HG02970 (cell line): ENCODE data around the gene ZCCHC8.
"Not testable (repeated sequence)": the region's sequence is repeated elsewhere in the genome, so short reads cannot be mapped to it uniquely, and the experiment has no call there.

ENCODE experiments used
- ATAC-seq: cut with Tn5 transposase; IDR thresholded peaks from one replicate; pipeline ENCODE4 v1.9.1; 2021; ENCODE audit warnings: mild to moderate bottlenecking, moderate library complexity, moderate number of reproducible peaks; ENCODE audit not compliant: unreplicated experiment, low FRiP score

Gene ZCCHC8

DNA sequence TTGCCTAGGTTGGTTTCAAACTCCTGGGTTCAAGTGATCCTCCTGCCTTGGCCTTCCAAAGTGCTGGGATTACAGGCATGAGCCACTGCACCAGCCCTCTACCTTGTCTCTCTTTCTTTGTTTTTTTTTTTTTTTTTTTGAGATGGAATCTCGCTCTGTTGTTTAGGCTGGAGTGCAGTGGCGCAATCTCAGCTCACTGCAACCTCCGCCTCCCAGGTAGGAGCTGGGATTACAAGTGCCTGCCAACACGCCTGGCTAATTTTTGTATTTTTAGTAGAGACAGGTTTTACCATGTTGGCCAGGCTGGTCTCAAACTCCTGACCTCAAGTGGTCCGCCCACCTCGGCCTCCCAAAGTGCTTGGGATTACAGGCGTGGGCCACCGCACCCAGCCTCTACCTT, 61.9 kb downstream of the ZCCHC8 start:
- not testable (repeated sequence) for ATAC-seq

DNA sequence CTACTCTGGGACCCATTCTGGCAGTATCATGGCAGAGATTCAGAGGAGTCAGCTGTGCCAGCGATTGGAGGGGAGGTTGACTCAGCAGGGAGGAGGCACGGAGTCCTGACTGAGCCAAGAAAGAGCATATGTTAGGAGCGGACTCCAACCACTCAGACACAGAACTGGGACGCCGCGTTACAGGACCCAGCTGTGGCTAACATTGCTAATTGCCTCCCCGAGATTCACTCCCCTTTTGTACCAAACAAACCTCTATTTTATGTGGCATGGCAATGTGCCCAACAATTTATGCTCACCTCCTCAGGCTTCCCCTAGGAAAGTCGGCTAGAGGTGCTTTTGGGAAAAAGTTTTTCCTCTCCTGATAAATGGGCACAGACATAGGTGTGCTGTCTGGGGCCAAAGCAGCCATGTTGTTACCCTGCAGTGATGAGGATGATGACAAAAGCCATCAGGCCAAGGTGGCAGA, 63.0 kb downstream of the ZCCHC8 start:
- ATAC-seq, result no peak

DNA sequence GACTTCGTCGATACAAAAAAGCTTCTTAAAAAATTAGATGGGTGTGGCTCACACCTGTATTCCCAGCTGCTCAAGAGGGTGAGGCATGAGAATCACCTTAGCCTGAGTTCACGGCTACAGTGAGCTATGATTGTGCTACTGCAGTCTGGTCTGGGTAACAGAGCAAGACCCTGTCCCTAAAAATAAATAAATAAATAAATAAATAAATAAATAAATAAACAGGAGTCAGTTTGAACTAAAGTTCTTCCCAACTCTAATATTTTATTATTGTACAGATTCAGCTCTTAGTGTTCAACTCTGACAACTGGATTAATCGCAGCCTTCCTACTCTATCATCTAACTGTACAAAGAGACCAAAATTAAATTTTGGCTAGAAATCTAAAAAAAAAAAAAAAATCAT, 65.5 kb downstream of the ZCCHC8 start:
- no peak for ATAC-seq

DNA sequence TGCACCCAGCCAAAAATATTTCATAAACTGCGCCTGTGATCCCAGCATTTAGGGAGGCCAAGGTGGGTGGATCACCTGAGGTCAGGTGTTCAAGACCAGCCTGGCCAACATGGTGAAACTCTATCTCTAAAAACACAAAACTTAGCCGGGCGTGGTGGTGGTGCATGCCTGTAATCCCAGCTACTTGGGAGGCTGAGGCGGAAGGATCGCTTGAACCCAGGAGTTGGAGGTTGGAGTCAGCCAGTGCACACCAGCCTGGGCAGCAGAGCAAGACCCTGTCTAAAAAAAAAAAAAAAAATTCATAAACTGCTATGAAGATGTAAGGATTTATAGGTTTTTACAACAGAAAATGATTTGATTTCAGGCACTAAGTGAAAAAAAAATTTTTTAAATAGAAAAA, 71.7 kb downstream of the ZCCHC8 start:
- ATAC-seq, result not testable (repeated sequence)

DNA sequence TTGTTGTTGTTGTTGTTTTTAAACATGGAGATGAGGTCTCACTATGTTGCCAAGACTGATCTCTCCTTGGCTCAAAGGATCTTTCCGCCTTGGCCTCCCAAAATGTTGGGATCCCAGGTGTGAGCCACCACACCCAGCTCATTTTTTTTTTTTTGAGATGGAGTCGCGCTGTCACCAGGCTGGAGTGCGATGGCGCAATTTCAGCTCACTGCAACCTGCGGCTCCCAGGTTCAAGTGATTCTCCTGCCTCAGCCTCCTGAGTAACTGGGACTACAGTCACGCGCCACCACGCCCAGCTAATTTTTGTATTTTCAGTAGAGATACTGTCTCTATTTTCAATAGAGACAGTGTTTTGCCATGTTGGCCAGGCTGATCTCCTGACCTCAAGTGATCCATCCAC, 73.3 kb downstream of the ZCCHC8 start:
- ATAC-seq, result no peak

DNA sequence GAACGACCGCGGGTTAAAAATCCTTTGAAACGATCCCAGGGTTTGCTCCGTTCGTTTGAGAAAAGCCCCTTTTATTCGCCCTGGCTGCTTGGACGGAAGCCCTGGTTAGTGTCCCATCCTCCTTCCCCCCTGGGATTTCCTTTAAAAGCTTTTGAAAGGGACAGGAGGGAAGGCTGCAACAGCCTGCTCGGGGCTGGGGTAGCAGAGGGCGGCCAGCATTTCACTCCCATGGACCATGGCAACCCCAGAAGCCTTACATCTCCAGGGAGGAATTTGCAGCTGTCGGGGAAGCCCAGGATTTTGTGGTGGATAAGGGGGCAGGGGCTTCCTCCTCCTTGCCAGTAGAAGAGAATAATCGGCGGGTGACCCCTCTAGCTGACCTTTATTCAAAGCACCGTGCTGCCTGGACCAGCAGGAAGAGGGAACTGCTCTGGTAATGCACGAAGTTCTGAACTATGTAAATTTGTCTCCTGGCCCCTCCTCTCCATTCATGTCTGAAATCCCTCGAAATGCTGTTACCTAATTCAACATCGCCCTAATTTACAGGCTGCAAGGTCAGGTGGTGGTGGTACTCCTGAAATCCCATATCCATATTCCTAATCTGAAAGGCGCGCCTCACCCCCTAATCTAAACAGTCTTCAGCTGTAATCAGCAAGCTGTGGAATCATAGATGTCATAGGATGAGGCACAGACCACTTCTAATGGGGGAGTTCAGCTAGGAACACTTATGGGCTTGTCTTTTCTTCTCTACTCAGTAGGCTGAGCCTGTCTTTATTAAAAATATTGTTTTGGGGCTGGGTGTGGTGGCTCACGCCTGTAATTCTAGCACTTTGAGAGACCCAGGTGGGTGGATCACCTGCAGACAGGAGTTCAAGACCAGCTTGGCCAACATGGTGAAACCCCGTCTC, 77.2 kb downstream of the ZCCHC8 start:
- ATAC-seq, result no peak

DNA sequence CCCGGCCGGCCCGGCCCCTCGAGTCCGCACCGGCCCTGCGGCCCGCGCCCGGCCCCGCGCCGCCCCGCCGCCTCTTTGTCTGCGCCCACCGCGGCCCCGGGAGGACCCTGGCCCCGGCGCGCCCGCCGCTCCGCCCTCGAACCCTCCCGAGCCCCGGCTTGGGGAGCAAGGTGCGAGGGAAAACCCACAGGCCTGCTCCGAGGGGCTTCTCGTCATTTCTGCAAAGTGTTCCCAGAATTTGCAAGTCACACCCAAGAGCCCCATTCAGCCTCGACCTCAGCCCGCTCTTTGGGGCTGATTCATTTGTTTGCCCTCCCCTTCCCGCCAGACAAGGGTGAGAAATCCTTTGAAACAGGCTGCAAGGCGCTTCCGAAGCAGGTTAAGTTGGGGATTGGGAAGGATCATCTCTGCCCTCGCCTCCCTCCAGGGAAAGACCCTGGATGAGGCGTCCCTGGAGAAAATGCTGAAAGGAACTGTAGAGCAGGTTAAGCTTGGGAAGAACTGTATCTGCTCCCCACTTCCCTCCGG, 77.9 kb downstream of the ZCCHC8 start:
- no peak for ATAC-seq

DNA sequence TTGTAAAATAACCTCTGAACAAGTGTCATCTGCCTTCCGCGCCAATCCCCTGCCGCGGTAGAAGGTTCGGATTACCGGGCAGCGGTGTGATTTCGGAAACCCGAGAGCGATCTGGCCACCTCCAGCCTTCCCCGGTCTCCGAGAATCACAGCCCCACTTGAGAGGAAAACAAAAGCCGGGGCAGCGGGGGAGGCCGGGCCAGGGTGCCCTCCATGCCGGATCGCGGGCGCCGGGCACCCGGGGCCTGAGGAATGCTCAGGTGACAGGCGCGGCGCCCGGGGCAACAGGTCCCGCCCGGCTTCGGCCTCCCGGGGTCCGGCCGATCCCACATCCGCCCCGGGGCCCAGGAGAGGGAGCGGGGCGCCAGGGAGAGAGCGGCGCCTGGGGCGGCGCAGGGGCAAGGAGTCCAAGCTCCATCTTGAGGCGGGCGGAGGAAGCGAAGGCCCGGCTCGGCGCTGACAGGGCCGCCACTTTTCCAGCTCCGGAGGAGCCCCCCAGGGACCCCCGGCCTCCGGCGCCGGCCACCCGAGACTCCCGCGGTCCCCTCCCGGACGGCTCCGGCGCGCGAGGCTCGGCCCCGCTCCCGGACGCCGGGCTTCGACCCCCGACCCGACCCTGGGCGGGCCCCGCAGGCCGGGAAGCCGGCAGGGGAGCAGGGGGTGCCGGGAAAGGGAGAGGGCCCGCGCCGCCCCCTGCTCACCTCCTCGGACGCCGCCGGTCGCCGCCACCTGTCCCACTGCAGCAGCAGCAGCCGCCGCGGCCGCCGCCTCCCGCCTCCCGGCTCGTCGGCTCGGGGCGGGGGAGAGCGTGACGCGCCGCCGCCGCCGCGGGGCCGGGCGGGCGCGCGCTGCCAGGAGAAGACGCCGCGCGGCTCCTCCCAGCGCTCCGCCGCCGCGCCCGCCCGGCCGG, 78.7 kb downstream of the ZCCHC8 start, which contains the start of gene CLIP1:
Gene CLIP1, minus strand, starts transcription at position 849 of the 909 bp plus-strand sequence. CDS start 42,217 bp downstream, outside the sequence.
- ATAC-seq, result peak; percentile 51
